Retinal pigment epithelial cell (primary cell): ENCODE data around the gene PGLYRP3.

ENCODE experiments used
- DNase-seq: peaks from one replicate; pipeline ENCODE4 v3.0.0-alpha.2; 2010; ENCODE audit warnings: low read depth
- H3K4me3 ChIP-seq: 2 replicates; pipeline ENCODE4 v1.5.1; 2011; ENCODE audit warnings: mild to moderate bottlenecking, low read length, control low read depth, moderate library complexity
- CTCF ChIP-seq: conservative IDR thresholded peaks from 2 replicates; pipeline ENCODE4 v1.5.1; 2011; ENCODE audit warnings: low read depth, low read length, control low read depth, inconsistent platforms

PGLYRP3 gene

GRCh38 chr1:153251562-153251961, 61.2 kb downstream of the PGLYRP3 start:
- no peak overlapping the region for H3K4me3 ChIP-seq
- no peak for DNase-seq
- TF ChIP-seq CTCF: no peak

DNA sequence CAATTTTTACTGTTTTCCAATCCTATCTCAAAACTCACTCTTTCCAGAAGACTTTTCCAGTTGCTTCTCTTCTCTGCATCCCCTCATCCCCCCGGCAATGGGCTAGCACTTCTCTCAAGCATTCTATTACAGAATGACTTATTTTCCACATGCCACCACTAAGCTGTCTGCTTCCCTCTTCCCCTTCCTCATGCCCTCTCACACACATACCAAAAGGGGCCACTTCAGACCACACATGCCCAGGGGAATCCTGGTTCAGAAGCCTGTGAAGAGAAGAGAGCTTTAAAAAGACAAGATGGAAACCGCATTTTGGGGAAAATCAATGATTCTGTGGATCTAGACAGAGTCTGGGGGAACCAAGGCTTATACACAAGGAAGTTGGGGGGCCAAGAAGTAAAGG, 61.7 kb downstream of the PGLYRP3 start:
- TF ChIP-seq CTCF: no peak
- H3K4me3 ChIP-seq: no peak overlapping the region
- DNase-seq: no peak

GRCh38 chr1:153250166-153250565, 62.6 kb downstream of the PGLYRP3 start:
- DNase-seq: no peak
- no peak overlapping the region for H3K4me3 ChIP-seq
- TF ChIP-seq CTCF: no peak

DNA sequence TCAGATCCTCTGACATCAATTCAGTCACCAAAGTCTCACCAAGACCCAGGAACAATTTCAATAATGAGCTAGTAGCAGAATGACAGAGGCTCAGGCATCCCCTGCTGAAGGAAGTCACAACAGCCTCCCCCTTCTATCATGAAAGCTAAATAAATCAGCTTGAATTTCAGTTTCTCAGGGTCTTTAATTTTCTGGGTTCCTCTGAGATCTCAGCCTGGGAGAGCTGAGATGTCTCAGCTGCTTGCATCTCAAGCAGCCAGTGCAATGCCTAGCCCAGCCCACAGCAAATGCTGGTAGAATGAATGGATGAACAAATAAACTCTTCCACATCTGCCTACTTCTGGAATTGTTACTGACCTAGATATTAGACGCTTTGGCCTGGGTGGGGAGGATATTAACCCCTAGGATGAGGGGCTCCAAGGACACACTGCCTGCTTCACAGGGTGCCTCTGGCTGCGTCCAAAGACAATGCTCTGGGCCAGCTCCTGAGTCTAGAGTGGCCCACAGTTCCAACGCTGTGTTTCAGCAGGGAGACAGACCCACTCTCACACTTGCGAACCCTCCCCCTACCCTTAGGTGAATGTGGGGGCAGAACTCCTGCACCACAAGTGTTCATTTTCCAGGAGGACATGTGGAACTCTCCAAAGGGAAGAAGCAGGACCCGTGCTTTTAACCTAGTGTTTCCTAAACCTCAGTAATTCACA, 64.4 kb downstream of the PGLYRP3 start:
- H3K4me3 ChIP-seq: no peak overlapping the region
- no peak for DNase-seq
- TF ChIP-seq CTCF: no peak
